Loucy (cell line): ENCODE results near the gene SAMD5.

ENCODE experiments used
- EZH2phosphoT487 ChIP-seq: fragments of 200-600 bp; IDR thresholded peaks from 2 replicates; pipeline ENCODE4 v1.6.1; 2018; ENCODE audit warnings: antibody characterized with exemption, mild to moderate bottlenecking, moderate library complexity, borderline replicate concordance
- TF ChIP-seq, protein P1 (sequence below): fragments of 200-600 bp; sonication (generic); conservative IDR thresholded peaks from 2 replicates; pipeline ENCODE4 v1.5.1; 2014; ENCODE audit warnings: mild to moderate bottlenecking, antibody characterized with exemption, low read length

DNA sequence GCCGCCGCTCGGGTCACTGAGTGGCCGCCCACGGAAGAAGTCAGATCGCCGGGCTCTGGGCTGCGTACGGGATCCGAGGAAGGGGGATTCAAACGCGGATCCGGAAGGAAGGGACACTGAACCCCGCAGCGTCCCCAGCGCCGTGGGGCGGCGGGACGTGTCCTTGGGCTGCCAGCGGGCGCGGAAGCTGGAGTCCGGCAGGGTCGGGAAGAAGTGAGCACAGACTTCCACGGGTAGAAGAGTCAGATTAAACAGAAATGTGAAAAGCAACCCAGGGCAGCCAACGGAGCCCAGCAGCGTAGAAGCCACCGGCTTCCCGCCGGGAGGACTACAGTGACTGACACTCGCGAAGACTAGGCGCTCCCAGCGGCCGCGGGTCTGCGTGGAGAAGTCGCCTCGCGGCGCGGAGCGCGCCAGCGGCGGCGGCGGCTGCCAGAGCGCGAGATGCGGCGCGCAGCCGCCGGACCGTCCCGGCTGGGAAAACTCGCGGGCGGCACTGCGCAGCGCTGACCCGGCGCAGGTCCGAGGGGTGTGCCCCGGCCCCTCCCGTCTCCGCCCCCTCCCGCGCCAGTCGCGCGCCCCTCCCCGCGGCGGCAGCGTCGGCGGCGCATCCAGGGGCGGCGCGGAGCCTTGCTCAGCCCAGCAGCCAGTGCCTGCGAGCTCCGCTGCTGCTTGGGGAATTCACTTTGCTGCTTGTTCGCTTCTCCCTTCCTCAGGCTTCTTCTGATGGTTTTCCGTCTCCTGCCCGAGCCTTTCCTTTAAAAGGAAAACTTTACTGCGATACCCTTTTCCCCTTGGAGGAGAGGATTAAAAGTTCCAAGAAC is at the start of gene SAMD5:
- TF ChIP-seq, protein P1, sequence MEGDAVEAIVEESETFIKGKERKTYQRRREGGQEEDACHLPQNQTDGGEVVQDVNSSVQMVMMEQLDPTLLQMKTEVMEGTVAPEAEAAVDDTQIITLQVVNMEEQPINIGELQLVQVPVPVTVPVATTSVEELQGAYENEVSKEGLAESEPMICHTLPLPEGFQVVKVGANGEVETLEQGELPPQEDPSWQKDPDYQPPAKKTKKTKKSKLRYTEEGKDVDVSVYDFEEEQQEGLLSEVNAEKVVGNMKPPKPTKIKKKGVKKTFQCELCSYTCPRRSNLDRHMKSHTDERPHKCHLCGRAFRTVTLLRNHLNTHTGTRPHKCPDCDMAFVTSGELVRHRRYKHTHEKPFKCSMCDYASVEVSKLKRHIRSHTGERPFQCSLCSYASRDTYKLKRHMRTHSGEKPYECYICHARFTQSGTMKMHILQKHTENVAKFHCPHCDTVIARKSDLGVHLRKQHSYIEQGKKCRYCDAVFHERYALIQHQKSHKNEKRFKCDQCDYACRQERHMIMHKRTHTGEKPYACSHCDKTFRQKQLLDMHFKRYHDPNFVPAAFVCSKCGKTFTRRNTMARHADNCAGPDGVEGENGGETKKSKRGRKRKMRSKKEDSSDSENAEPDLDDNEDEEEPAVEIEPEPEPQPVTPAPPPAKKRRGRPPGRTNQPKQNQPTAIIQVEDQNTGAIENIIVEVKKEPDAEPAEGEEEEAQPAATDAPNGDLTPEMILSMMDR = no peak
- TF ChIP-seq EZH2phosphoT487 = no peak
